Measurements from ENCODE around the gene TMC6. TPM values are rescaled to one million over a fixed set of nuclear protein-coding genes. Genes with fewer than 3 reads are reported as not detected.
A peak's percentile ranks its signal among the peaks of the same experiment; 100 is the strongest.

Gene TMC6
- polyA plus RNA-seq, 1 donor (not counting 4 experiments of a cell fraction or from before 2014, with no cell fraction given): 20.4 TPM

DNA sequence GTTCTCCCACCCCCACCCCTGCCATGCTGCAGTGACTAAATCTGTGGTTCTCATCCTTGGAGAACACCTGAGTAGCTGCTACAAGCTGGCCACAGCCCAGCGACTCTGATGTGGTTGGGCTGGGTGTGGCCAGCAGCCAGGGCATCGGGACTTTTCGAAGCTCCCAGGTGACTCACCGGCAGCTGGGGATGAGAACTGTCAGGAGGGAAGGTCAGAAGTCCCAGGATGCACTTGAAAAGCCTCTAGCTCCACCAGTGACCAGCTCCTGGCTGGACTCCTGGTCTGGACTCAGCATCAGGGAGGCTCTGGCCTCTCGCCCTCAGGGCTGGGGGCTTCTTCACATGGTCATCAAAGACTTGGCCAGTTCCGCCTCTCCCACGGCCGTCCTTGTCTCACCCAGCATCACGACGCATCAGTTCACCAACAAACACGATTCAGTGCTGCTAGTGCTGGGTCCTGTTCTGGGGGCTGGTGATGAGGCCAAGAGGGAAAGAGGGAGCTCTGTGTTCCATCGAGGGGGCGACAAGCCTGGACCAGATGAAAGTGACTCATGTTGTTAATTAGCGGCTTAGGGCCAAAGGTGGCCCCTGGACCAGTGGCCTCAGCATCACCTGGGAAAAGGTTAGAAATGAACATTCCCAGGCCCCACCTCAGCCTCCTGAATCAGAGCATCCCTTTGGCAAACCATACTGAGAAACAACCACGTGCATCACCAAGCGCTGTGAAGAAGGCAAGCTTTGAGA is 13.7 kb upstream of the TMC6 start:
- dilution Hi-C loops (cut with MboI; ENCODE audit: extremely low pct_ligation_motif_present, low sequenced_read_pairs): no loop called here
- Histone ChIP-seq H2AFZ (ENCODE audit: control insufficient read depth, low read length) (no peak overlapping the region), H3K9me1 (ENCODE audit: control insufficient read depth, extremely low read depth, insufficient read depth, low read length) (no peaks in the 10 kb centered on the region), H3K4me3 (ENCODE audit: control insufficient read depth in 2 of 3, extremely low read depth in 1 of 3, insufficient read depth in 2 of 3, low read depth in 1 of 3, low read length in 3 of 3) (no peak overlapping the region), H3K4me2 (ENCODE audit: control insufficient read depth, extremely low read depth, insufficient read depth, low read depth, low read length) (peak overlapping the region; percentile 66), H3K9me3 (ENCODE audit: control insufficient read depth, low read depth, low read length) (no peaks in the 10 kb centered on the region), H3K27me3 (ENCODE audit: control insufficient read depth, extremely low read depth, insufficient read depth, low read length) (peaks cover 8% of the 10 kb centered on the region), H3K9ac (ENCODE audit: control insufficient read depth, extremely low read depth, insufficient read depth, low read length) (peak overlapping the region; percentile 76), H4K20me1 (ENCODE audit: control insufficient read depth, extremely low read depth, insufficient read depth, low read length) (no peaks in the 10 kb centered on the region), H3K79me2 (ENCODE audit: control insufficient read depth, insufficient read depth, low read length) (no peaks in the 10 kb centered on the region), H3K4me1 (ENCODE audit: control insufficient read depth, extremely low read depth, insufficient read depth, low read length) (peaks cover 41% of the 10 kb centered on the region), H3K27ac (ENCODE audit: control insufficient read depth, insufficient read depth, low read length) (peak overlapping the region; percentile 89), H3K36me3 (ENCODE audit: control insufficient read depth in 2 of 2, extremely low read depth in 1 of 2, insufficient read depth in 2 of 2, low read length in 2 of 2) (no peaks in the 10 kb centered on the region)
- TF ChIP-seq, protein P1, sequence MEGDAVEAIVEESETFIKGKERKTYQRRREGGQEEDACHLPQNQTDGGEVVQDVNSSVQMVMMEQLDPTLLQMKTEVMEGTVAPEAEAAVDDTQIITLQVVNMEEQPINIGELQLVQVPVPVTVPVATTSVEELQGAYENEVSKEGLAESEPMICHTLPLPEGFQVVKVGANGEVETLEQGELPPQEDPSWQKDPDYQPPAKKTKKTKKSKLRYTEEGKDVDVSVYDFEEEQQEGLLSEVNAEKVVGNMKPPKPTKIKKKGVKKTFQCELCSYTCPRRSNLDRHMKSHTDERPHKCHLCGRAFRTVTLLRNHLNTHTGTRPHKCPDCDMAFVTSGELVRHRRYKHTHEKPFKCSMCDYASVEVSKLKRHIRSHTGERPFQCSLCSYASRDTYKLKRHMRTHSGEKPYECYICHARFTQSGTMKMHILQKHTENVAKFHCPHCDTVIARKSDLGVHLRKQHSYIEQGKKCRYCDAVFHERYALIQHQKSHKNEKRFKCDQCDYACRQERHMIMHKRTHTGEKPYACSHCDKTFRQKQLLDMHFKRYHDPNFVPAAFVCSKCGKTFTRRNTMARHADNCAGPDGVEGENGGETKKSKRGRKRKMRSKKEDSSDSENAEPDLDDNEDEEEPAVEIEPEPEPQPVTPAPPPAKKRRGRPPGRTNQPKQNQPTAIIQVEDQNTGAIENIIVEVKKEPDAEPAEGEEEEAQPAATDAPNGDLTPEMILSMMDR (optimal IDR thresholded peaks at IDR 0.05 in 1 of 3, IDR thresholded peaks at IDR 0.05 in 1 of 3, conservative IDR thresholded peaks at IDR 0.05 in 1 of 3; ENCODE audit: extremely low read depth in 1 of 3, insufficient read depth in 2 of 3, low read length in 3 of 3): no peak
- no peak for TF ChIP-seq EZH2 (IDR thresholded peaks at IDR 0.05; ENCODE audit: low read length)
- FAIRE-seq (peak; percentile 88), DNase-seq (ENCODE audit: low read depth, low spot score) (peak; percentile 97)

DNA sequence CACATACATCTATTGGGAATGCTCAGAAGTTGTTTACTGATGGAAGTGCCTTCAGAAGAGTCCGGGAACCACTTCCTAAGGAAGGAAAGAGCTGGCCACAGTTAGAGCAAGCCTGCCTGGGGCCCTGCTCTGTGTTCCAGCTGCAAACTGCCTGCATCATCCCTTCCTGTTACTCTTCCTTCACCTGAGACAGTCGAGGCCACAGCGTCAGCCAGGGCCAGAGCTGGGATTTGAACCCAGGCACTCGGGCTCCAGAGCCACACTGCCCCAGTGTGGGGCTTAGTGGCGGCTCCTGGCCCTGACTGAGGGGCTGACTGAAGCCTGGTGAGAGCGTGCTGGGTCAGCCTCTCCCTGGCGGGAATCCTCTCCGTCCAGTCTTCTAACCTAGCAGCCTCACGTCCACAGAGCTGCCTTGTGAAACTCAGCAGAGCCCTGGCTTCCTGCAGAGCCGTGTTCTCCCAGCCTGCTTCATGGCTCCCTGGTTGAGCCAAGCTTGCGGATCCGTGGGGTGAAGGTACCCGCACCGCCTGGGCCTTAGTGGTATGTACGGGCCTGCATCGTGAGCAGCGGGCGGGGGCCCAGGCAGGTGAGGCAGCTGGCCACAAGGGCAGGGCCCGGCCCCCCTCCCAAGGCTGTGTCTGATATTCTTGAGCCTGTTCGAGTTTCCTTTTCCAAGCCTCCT is 13.0 kb upstream of the TMC6 start:
- no peak for TF ChIP-seq EZH2 (IDR thresholded peaks at IDR 0.05; ENCODE audit: low read length)
- TF ChIP-seq, protein P1 (optimal IDR thresholded peaks at IDR 0.05 in 1 of 3, IDR thresholded peaks at IDR 0.05 in 1 of 3, conservative IDR thresholded peaks at IDR 0.05 in 1 of 3; ENCODE audit: extremely low read depth in 1 of 3, insufficient read depth in 2 of 3, low read length in 3 of 3): no peak
- H3K27ac ChIP-seq (ENCODE audit: control insufficient read depth, insufficient read depth, low read length): peak overlapping the region; percentile 89
- no peak for FAIRE-seq
- H4K20me1 ChIP-seq (ENCODE audit: control insufficient read depth, extremely low read depth, insufficient read depth, low read length): no peaks in the 10 kb centered on the region
- peaks cover 8% of the 10 kb centered on the region for H3K27me3 ChIP-seq (ENCODE audit: control insufficient read depth, extremely low read depth, insufficient read depth, low read length)
- H3K4me1 ChIP-seq (ENCODE audit: control insufficient read depth, extremely low read depth, insufficient read depth, low read length): peaks cover 41% of the 10 kb centered on the region
- peak overlapping the region; percentile 63 for H2AFZ ChIP-seq (ENCODE audit: control insufficient read depth, low read length)
- H3K9ac ChIP-seq (ENCODE audit: control insufficient read depth, extremely low read depth, insufficient read depth, low read length): peak overlapping the region; percentile 76
- no peak for DNase-seq (ENCODE audit: low read depth, low spot score)
- no peaks in the 10 kb centered on the region for H3K79me2 ChIP-seq (ENCODE audit: control insufficient read depth, insufficient read depth, low read length)
- dilution Hi-C loops (cut with MboI; ENCODE audit: extremely low pct_ligation_motif_present, low sequenced_read_pairs): no loop called here
- no peaks in the 10 kb centered on the region for H3K9me1 ChIP-seq (ENCODE audit: control insufficient read depth, extremely low read depth, insufficient read depth, low read length)
- H3K36me3 ChIP-seq (ENCODE audit: control insufficient read depth in 2 of 2, extremely low read depth in 1 of 2, insufficient read depth in 2 of 2, low read length in 2 of 2): no peaks in the 10 kb centered on the region
- H3K4me2 ChIP-seq (ENCODE audit: control insufficient read depth, extremely low read depth, insufficient read depth, low read depth, low read length): peak overlapping the region; percentile 66
- H3K4me3 ChIP-seq (ENCODE audit: control insufficient read depth in 2 of 3, extremely low read depth in 1 of 3, insufficient read depth in 2 of 3, low read depth in 1 of 3, low read length in 3 of 3): peak overlapping the region in 2 of 3 experiments; percentile 9 to 53
- no peaks in the 10 kb centered on the region for H3K9me3 ChIP-seq (ENCODE audit: control insufficient read depth, low read depth, low read length)

Data from keratinocyte (primary cell).